Stimulated activated naive B cell treated with anti-CD40 and anti-IgM and Interleukin-4, amounts not matched to agents 10 μg/mL and 1 μg/mL and 100 μg/mL, for 72 hours (primary cell): ENCODE data around the gene WIF1.

ENCODE experiments used
- ATAC-seq, 2 donors: fragments of 150-1000 bp; cut with Tn5 transposase; replicated peaks; 2 replicates each; pipeline ENCODE4 v1.10.0; 2021; ENCODE audit warnings: moderate library complexity in 1 of 2
- DNase-seq: peaks from one replicate; pipeline ENCODE4 v3.0.0; 2021
- H3K27ac Mint-ChIP-seq: one replicate; pipeline ENCODE4 v1.8.0; 2022; ENCODE audit warnings: mild to moderate bottlenecking, mixed read lengths
- H3K27me3 Mint-ChIP-seq, 2 donors: one replicate each; pipeline ENCODE4 v1.8.0; 2022; ENCODE audit warnings: mixed read lengths in 2 of 2
- H3K36me3 Mint-ChIP-seq, 2 donors: one replicate each; pipeline ENCODE4 v1.8.0; 2022; ENCODE audit warnings: mixed read lengths in 2 of 2, mild to moderate bottlenecking in 1 of 2
- H3K4me1 Mint-ChIP-seq, 2 donors: one replicate each; pipeline ENCODE4 v1.8.0; 2022; ENCODE audit warnings: mixed read lengths in 2 of 2, mild to moderate bottlenecking in 1 of 2
- H3K4me3 Mint-ChIP-seq, 2 donors: one replicate each; pipeline ENCODE4 v1.8.0; 2022; ENCODE audit warnings: mild to moderate bottlenecking in 2 of 2, mixed read lengths in 2 of 2, moderate library complexity in 1 of 2
- H3K9me3 Mint-ChIP-seq, 2 donors: one replicate each; pipeline ENCODE4 v1.8.0; 2022; ENCODE audit warnings: mixed read lengths in 2 of 2, mild to moderate bottlenecking in 1 of 2

Gene WIF1

DNA sequence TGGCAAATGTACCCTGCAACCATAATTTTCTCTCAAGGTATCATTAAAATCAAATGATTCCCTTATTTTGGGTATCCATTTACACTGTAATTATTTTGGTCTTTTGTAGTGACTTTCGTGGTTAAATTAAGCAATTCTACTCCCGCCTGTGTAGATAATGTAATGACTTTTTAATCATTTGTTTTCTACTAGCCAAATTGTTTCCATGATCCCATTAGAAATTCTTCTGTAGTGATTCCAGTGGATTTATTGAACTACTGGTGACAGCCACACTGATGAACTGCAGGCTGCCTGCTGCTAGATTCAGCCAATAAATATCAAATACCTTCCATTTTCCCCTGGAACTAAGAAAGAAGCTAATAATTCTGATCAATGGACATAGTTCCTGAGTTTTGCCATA is 96.0 kb downstream of the WIF1 start:
- H3K27me3 Mint-ChIP-seq = peaks cover 15 to 21% of the 10 kb centered on the region in 2 donors
- H3K36me3 Mint-ChIP-seq = no peaks in the 10 kb centered on the region
- no peak for DNase-seq
- H3K4me3 Mint-ChIP-seq = no peak overlapping the region
- ATAC-seq = no peak
- no peak overlapping the region for H3K27ac Mint-ChIP-seq
- no peaks in the 10 kb centered on the region for H3K4me1 Mint-ChIP-seq
- H3K9me3 Mint-ChIP-seq = peaks cover 9 to 10% of the 10 kb centered on the region in 2 donors

DNA sequence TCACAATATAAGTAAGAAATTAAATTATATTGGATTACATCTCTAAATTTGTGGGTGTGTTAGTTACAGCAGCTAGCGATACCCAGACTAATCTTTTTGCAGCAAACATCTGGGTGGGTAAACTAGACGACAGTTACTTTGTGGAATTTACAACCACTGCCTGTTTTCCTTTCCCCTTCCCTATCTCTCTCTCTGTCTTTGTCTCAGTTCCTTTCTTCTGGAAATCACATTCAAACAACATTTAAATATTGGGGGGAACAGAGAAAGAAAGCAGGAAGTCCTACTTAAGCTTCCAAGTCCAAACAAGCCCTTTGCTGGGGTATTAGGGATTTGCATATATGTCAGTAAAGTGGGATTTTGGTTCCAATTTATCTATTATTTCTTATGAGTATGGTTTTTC is 97.6 kb downstream of the WIF1 start:
- H3K27me3 Mint-ChIP-seq = peaks cover 11 to 20% of the 10 kb centered on the region in 2 donors
- no peak for ATAC-seq
- no peaks in the 10 kb centered on the region for H3K4me1 Mint-ChIP-seq
- H3K9me3 Mint-ChIP-seq = peaks cover 9 to 10% of the 10 kb centered on the region in 2 donors
- H3K36me3 Mint-ChIP-seq = no peaks in the 10 kb centered on the region
- no peak overlapping the region for H3K4me3 Mint-ChIP-seq
- DNase-seq = no peak
- no peak overlapping the region for H3K27ac Mint-ChIP-seq

DNA sequence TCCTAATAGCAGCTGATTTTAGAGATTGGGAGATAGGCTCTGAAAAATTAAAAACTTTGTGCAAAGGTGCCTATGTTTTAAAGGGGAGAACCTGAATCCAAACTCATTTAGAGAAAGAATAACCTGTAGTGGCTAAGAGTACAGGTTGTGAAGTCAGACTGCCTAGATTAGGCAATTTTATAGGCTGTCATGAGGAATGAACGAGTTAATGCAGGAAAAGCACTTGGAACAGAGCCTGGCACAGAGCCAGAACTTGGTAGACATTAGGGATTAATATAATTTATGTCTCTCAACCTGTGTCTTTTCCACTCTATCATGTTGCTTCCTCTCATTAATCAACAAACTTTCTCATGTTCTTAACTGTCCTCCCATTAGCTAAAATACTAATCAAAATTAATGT is 98.1 kb downstream of the WIF1 start:
- Mint-ChIP-seq H3K27me3 (peaks cover 11 to 22% of the 10 kb centered on the region in 2 donors), H3K36me3 (no peaks in the 10 kb centered on the region), H3K4me1 (no peaks in the 10 kb centered on the region), H3K9me3 (peaks cover 6 to 9% of the 10 kb centered on the region in 2 donors), H3K27ac (no peak overlapping the region), H3K4me3 (no peak overlapping the region)
- no peak for DNase-seq
- ATAC-seq = no peak

DNA sequence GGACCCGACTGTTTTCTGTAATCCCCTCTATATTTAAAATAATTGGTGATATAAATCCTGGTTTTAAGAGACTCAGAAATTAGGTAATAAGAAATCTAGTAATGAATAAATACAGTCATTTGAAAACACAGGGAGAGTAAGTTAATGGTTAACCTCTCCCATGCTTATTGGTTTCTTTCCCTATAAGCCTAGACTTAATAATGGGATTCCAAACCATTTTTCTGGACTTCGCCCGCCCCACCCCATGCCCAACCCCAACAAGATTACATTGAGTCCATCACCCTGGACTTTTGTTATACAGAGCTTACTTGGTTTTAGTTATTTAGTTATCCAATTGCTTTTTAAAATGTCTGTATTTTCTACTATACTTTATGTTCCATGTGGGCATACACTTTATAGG is 98.7 kb downstream of the WIF1 start:
- peaks cover 11 to 23% of the 10 kb centered on the region in 2 donors for H3K27me3 Mint-ChIP-seq
- DNase-seq = no peak
- no peak overlapping the region for H3K4me3 Mint-ChIP-seq
- H3K4me1 Mint-ChIP-seq = no peaks in the 10 kb centered on the region
- no peak for ATAC-seq
- peaks cover 4 to 5% of the 10 kb centered on the region in 2 donors for H3K9me3 Mint-ChIP-seq
- H3K36me3 Mint-ChIP-seq = no peaks in the 10 kb centered on the region
- H3K27ac Mint-ChIP-seq = no peak overlapping the region

DNA sequence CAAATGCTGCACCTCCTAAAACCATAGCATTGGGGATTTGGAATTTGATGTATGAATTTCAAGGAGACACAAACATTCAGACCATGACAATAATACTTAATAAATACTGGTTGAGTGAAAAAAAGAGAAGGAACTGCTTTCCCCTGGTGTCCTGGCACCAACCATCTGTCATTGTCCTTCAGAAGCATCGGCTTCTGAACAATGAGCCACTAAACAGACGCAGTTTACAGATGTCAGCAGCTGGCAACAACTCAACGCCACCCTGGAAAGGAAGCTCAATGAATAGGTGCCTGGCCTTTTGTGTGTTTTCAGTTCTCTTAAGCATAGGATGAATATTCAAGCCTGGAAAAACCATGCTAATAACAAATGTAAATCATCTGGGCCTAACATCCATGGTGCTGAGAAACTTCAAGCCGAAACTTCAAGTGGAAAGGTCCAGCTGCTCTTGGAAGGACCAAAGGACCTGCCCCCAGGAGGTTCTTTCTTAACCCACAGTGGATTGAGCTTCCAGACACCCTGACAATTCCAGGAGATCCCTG is 101.3 kb downstream of the WIF1 start:
- ATAC-seq = no peak
- H3K4me1 Mint-ChIP-seq = no peaks in the 10 kb centered on the region
- H3K27ac Mint-ChIP-seq = no peak overlapping the region
- H3K36me3 Mint-ChIP-seq = no peaks in the 10 kb centered on the region
- no peak for DNase-seq
- H3K4me3 Mint-ChIP-seq = no peak overlapping the region
- H3K9me3 Mint-ChIP-seq = peaks cover 0 to 2% of the 10 kb centered on the region in 2 donors
- H3K27me3 Mint-ChIP-seq = peaks cover 22 to 40% of the 10 kb centered on the region in 2 donors

DNA sequence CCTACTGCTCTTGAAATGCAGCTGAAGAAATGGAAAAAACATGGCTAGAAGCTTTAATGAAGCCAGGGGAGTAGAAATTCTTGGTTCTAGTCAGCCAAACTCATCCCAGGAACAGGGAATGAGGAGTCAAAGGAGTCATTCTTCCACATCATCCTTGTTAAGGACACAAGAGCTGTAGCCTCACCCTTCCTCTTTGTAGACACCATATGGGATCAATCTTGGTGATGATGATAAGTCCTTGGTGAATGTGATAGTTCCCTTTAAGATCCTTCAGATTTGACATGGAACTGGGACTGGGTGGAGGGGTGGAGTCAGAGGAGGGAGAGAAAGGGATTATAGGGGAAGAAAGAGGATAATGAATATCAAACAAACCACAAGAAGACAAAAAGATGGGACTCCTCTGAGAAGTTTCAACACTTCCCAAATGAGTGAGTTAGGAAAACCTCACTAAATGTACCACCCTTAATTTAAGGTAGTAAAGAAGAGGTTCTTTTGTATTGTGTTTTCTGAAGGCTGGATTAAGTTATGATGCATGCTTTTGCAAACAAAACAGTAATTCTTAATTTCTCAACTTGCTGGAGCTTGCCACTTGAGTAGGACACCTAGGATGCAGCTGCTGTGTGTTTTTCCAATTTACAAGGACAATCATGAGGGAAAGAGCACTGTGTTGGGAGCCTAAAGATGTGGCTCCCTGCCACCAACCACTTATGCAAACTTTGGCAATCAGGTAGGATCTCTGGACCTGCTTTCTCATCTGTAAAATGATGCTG is 104.0 kb downstream of the WIF1 start:
- H3K9me3 Mint-ChIP-seq = peaks cover 0 to 2% of the 10 kb centered on the region in 2 donors
- no peaks in the 10 kb centered on the region for H3K4me1 Mint-ChIP-seq
- DNase-seq (no peak), ATAC-seq (no peak)
- H3K27ac Mint-ChIP-seq = no peak overlapping the region
- peaks cover 25 to 45% of the 10 kb centered on the region in 2 donors for H3K27me3 Mint-ChIP-seq
- no peak overlapping the region for H3K4me3 Mint-ChIP-seq
- no peaks in the 10 kb centered on the region for H3K36me3 Mint-ChIP-seq

DNA sequence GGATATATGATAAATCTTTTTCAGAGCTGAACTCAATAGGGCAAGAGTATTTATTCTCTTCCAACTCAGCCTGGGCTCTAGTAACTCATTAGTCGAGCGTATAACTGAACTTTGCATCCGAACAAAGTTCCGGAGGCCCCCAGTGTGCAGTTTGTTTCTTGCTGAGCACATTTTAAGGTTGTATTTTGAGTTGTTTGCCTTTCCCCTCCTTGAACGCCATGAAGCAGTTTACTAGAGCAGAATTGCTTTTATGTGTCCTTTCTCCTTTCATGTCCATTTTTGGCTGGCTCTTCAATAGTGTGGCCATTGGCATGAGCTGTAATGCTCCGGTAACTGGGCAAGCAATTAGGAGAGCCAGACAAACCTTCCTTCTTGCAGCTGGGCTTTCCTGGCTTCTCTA is 105.3 kb downstream of the WIF1 start:
- H3K27me3 Mint-ChIP-seq = peaks cover 26 to 44% of the 10 kb centered on the region in 2 donors
- no peaks in the 10 kb centered on the region for H3K4me1 Mint-ChIP-seq
- H3K9me3 Mint-ChIP-seq = no peaks in the 10 kb centered on the region
- no peak overlapping the region for H3K4me3 Mint-ChIP-seq
- ATAC-seq (no peak), DNase-seq (no peak)
- no peaks in the 10 kb centered on the region for H3K36me3 Mint-ChIP-seq
- no peak overlapping the region for H3K27ac Mint-ChIP-seq

DNA sequence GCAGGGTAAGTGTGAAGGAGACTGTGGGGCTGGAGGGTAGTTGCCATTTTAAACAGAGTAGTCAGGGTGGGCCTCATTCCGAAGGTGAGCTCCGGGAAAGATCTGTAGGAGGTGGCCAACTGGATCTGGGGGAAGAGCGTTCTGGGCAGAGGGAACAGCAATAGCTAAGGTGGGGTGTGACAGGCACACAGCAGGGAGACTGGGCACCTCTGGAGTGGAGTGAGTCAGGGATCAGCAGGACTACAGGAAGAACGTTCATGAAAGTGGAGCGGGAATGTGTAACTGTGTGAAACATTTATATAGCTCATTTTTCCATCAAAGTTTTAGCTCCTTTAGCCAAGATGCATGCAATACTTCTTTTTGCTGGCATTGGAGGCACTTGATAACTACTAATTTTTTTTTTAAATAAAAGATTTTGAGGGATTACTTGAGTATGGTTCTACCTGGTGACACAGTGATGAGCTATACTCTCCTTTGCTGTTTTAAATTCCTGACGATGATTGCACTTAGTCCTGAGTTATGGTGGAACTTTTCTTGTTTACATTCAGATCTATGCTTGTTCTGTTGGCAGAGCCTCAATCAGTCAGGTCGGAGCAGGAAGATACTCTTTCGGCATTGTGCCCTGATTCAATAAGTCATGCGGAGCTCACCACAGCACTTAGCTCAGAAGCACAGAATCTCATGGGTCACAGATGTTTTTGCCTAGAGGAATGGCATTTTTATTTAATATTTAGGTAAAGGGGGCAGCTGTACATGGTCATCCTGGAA is 106.4 kb downstream of the WIF1 start:
- Mint-ChIP-seq H3K27ac (no peak overlapping the region), H3K36me3 (no peaks in the 10 kb centered on the region), H3K27me3 (peaks cover 26 to 41% of the 10 kb centered on the region in 2 donors), H3K9me3 (no peaks in the 10 kb centered on the region), H3K4me3 (no peak overlapping the region), H3K4me1 (no peaks in the 10 kb centered on the region)
- DNase-seq (no peak), ATAC-seq (no peak)

DNA sequence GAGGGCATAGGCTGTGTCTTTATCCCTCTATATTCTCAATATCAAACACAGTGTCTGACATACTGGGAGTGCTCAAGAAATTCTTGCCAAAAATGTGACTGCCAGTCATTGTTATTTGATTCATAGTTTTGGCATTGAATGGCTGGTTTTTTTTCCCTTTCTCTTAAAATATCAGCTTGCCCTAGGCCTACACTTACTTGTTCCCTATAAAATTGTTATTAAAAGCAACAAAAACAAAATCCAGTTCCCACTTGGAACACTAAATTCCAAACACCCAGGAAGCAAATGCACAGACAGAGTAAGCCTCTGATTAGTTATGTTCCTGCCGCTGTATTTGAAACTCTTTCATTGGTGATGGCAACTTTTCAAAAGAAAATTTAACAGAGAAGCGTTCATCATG is 110.7 kb downstream of the WIF1 start:
- Mint-ChIP-seq H3K27ac (no peak overlapping the region), H3K4me1 (no peaks in the 10 kb centered on the region), H3K27me3 (peaks cover 14 to 16% of the 10 kb centered on the region in 2 donors), H3K36me3 (no peaks in the 10 kb centered on the region), H3K4me3 (no peak overlapping the region), H3K9me3 (no peaks in the 10 kb centered on the region)
- DNase-seq (no peak), ATAC-seq (no peak)

DNA sequence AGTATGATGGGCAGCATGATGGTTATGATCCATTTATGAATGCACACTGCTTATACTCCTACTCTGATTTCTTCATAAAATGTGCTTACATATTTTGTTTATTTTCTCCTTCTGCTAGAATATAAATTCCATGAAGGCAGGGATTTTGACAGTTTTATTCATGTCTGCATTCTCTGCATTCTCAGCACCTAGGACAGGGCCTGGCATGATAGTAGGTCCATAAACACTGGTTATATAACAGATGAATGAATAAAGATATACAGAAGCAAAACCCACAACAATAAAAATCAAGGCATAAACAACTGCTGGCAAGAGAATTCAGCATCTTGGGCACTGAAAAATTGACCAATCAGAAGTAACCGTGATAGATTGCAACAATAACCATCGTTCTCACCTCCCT is 115.4 kb downstream of the WIF1 start:
- Mint-ChIP-seq H3K4me1 (no peaks in the 10 kb centered on the region), H3K27me3 (peaks cover 12 to 20% of the 10 kb centered on the region in 2 donors), H3K36me3 (no peaks in the 10 kb centered on the region), H3K27ac (no peak overlapping the region), H3K4me3 (no peak overlapping the region), H3K9me3 (peaks cover 0 to 6% of the 10 kb centered on the region in 2 donors)
- no peak for ATAC-seq
- no peak for DNase-seq

DNA sequence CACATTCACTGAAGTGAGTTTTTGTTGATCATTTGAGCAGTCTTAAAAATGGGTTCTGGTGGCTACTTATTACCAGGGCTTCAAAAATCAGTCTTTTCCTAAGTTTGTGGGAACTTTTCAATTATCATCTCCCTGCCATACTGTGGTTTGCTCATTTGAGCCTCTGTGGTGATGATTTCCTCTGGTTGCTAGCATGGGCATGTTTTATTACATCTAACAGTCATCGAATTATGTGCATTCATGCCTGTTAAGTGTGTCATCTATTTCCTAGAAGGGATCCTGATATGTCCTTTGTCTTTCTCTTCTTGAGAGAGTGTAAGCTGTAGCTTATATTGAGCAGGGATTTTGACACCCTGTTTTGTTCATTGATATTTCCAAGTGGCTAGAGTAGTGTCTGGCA is 116.8 kb downstream of the WIF1 start:
- H3K27ac Mint-ChIP-seq = no peak overlapping the region
- no peak overlapping the region for H3K4me3 Mint-ChIP-seq
- ATAC-seq (no peak), DNase-seq (no peak)
- peaks cover 0 to 6% of the 10 kb centered on the region in 2 donors for H3K9me3 Mint-ChIP-seq
- H3K36me3 Mint-ChIP-seq = no peaks in the 10 kb centered on the region
- no peaks in the 10 kb centered on the region for H3K4me1 Mint-ChIP-seq
- peaks cover 12 to 20% of the 10 kb centered on the region in 2 donors for H3K27me3 Mint-ChIP-seq
